ENCODE data around the gene OSBPL8.

The OSBPL8 gene

DNA sequence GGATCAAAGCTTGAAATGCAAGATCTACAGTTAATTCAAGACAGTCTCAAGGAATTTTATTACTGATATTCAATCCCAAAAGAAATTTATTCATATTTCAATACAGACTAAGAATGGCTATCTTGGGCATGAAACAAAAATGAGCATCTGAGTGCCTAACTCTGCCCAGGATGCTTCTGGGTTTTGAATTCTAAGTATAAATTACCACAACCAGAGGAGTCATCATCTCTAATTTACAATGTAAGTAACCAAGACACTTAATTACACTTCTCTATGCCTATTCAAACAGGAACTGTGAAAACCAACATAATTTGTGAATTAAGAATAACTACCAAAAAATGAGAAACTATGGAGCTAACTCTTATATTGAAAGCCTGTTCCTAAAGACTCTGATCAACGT is 14.1 kb downstream of the OSBPL8 start:
- Histone ChIP-seq H2BK5ac (ENCODE audit: low read length) (no peak overlapping the region), H3K27ac (replicated peaks; ENCODE audit: low read length) (no peak overlapping the region), H3K14ac (ENCODE audit: low read length) (no peak overlapping the region), H2BK15ac (ENCODE audit: low read length) (no peak overlapping the region), H3K4me1 (ENCODE audit: control insufficient read depth in 2 of 2, insufficient read depth in 1 of 2, low read depth in 1 of 2, low read length in 2 of 2) (peaks cover 4 to 28% of the 10 kb centered on the region in 2 donors), H2AK5ac (ENCODE audit: low read depth, low read length) (no peak overlapping the region), H2AFZ (ENCODE audit: low read length) (no peak overlapping the region), H3K4ac (ENCODE audit: low read length) (no peak overlapping the region), H3K79me1 (ENCODE audit: low read depth, low read length) (no peaks in the 10 kb centered on the region), H3K9ac (ENCODE audit: low read depth, low read length, poor library complexity) (no peak overlapping the region), H3K36me3 (replicated peaks in 1 of 2; ENCODE audit: control insufficient read depth in 2 of 2, insufficient read depth in 2 of 2, low read length in 2 of 2) (no peaks in the 10 kb centered on the region), H4K91ac (ENCODE audit: low read depth, low read length, poor library complexity) (no peak overlapping the region), H3K4me2 (ENCODE audit: insufficient read depth, low read length, poor library complexity, severe bottlenecking) (no peak overlapping the region), H2BK12ac (ENCODE audit: low read length) (no peak overlapping the region), H3K23ac (ENCODE audit: low read depth, low read length, poor library complexity) (no peak overlapping the region), H3K18ac (ENCODE audit: low read length) (no peak overlapping the region), H2BK120ac (ENCODE audit: low read depth, low read length) (no peak overlapping the region), H3K4me3 (ENCODE audit: low read length in 2 of 2) (no peak overlapping the region), H3K27me3 (ENCODE audit: control insufficient read depth in 3 of 3, insufficient read depth in 3 of 3, low read depth in 1 of 3, low read length in 3 of 3) (no peaks in the 10 kb centered on the region), H3K9me3 (replicated peaks in 1 of 2; ENCODE audit: control insufficient read depth in 2 of 2, insufficient read depth in 1 of 2, low read depth in 1 of 2, low read length in 2 of 2) (peaks cover 0 to 3% of the 10 kb centered on the region in 2 donors), H4K8ac (ENCODE audit: low read depth, low read length) (no peak overlapping the region)
- DNase-seq (ENCODE audit: low spot score), result no peak
- WGBS, 2 donors (ENCODE audit: extremely low coverage in 2 of 2, insufficient read length in 2 of 2, insufficient replicate concordance in 1 of 2), result no CpG with 5 or more reads among the region's 1 CpG

DNA sequence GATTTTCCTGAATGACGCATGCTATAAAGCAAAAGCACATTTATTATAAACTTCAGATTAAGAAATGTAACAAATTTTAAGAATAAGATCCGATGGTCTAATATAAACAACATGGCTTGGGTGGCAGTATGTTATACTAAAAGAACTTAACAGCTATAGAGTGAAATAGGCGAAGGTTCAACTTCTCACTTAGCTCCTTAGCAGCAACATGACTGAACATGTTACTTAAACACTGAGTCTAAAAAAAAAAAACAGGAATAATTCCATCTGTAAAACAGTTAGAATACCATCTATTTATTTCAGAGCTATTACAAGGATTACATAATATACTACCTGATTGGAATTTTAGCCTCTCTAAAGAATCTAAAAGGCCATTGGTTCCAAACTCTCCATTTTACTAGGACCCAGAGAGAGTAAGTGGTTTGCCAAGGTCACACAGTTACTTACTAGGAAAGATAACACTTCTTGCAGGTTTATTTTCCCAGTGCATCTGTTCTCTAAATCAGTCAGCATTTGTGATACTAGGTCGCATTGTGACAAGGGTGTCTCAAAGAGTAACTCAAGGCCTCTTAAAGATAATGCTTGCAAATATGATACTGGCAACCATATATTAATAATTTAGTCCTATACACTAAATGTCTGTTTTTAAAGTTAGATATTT is 14.8 kb downstream of the OSBPL8 start:
- H3K14ac ChIP-seq (ENCODE audit: low read length), result no peak overlapping the region
- WGBS, 2 donors (ENCODE audit: extremely low coverage in 2 of 2, insufficient read length in 2 of 2, insufficient replicate concordance in 1 of 2), result no CpG with 5 or more reads among the region's 4 CpGs
- no peak overlapping the region for H2AK5ac ChIP-seq (ENCODE audit: low read depth, low read length)
- H4K8ac ChIP-seq (ENCODE audit: low read depth, low read length), result no peak overlapping the region
- no peak for DNase-seq (ENCODE audit: low spot score)
- no peak overlapping the region for H2BK15ac ChIP-seq (ENCODE audit: low read length)
- no peak overlapping the region for H3K27ac ChIP-seq (replicated peaks; ENCODE audit: low read length)
- H3K4me1 ChIP-seq (ENCODE audit: control insufficient read depth in 2 of 2, insufficient read depth in 1 of 2, low read depth in 1 of 2, low read length in 2 of 2), result peaks cover 4 to 28% of the 10 kb centered on the region in 2 donors
- no peak overlapping the region for H2BK12ac ChIP-seq (ENCODE audit: low read length)
- H3K4me2 ChIP-seq (ENCODE audit: insufficient read depth, low read length, poor library complexity, severe bottlenecking), result no peak overlapping the region
- no peak overlapping the region for H3K9ac ChIP-seq (ENCODE audit: low read depth, low read length, poor library complexity)
- no peak overlapping the region for H3K4ac ChIP-seq (ENCODE audit: low read length)
- H3K4me3 ChIP-seq (ENCODE audit: low read length in 2 of 2), result no peak overlapping the region
- H2AFZ ChIP-seq (ENCODE audit: low read length), result no peak overlapping the region
- H4K91ac ChIP-seq (ENCODE audit: low read depth, low read length, poor library complexity), result no peak overlapping the region
- H3K79me1 ChIP-seq (ENCODE audit: low read depth, low read length), result no peaks in the 10 kb centered on the region
- peaks cover 0 to 3% of the 10 kb centered on the region in 2 donors for H3K9me3 ChIP-seq (replicated peaks in 1 of 2; ENCODE audit: control insufficient read depth in 2 of 2, insufficient read depth in 1 of 2, low read depth in 1 of 2, low read length in 2 of 2)
- no peaks in the 10 kb centered on the region for H3K27me3 ChIP-seq (ENCODE audit: control insufficient read depth in 3 of 3, insufficient read depth in 3 of 3, low read depth in 1 of 3, low read length in 3 of 3)
- H3K23ac ChIP-seq (ENCODE audit: low read depth, low read length, poor library complexity), result no peak overlapping the region
- H2BK5ac ChIP-seq (ENCODE audit: low read length), result no peak overlapping the region
- no peaks in the 10 kb centered on the region for H3K36me3 ChIP-seq (replicated peaks in 1 of 2; ENCODE audit: control insufficient read depth in 2 of 2, insufficient read depth in 2 of 2, low read length in 2 of 2)
- H2BK120ac ChIP-seq (ENCODE audit: low read depth, low read length), result no peak overlapping the region
- H3K18ac ChIP-seq (ENCODE audit: low read length), result no peak overlapping the region

DNA sequence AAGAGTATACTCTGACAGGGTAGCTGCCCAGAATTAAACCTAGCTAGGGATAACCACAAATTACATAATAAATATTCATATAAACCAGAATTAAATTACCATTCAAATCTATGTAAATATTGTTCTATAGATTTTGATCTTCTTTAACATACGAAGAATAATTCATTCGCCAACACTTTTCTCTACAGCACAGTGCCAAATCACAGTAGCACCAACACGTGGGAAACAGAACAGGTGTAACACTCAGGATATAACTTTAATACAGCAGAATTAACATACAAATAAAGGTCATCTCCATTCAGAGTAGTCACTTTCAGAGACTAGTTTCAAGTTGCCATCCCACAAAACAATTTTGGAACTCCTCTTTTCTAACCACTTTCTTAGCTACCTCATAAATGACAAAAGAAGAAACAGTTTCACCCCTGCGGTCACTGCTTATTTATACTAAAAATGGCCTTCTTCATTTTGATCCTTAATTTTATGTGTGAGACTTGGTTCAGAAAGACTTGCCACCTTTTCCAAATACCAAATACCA is 15.7 kb downstream of the OSBPL8 start:
- H2BK120ac ChIP-seq (ENCODE audit: low read depth, low read length), result no peak overlapping the region
- no peaks in the 10 kb centered on the region for H3K27me3 ChIP-seq (ENCODE audit: control insufficient read depth in 3 of 3, insufficient read depth in 3 of 3, low read depth in 1 of 3, low read length in 3 of 3)
- H3K4me1 ChIP-seq (ENCODE audit: control insufficient read depth in 2 of 2, insufficient read depth in 1 of 2, low read depth in 1 of 2, low read length in 2 of 2), result peaks cover 4 to 28% of the 10 kb centered on the region in 2 donors
- H3K4me3 ChIP-seq (ENCODE audit: low read length in 2 of 2), result no peak overlapping the region
- H3K4ac ChIP-seq (ENCODE audit: low read length), result no peak overlapping the region
- H3K4me2 ChIP-seq (ENCODE audit: insufficient read depth, low read length, poor library complexity, severe bottlenecking), result no peak overlapping the region
- H2AFZ ChIP-seq (ENCODE audit: low read length), result no peak overlapping the region
- DNase-seq (ENCODE audit: low spot score), result no peak
- H2BK15ac ChIP-seq (ENCODE audit: low read length), result no peak overlapping the region
- no peak overlapping the region for H2AK5ac ChIP-seq (ENCODE audit: low read depth, low read length)
- no peak overlapping the region for H4K91ac ChIP-seq (ENCODE audit: low read depth, low read length, poor library complexity)
- no peaks in the 10 kb centered on the region for H3K36me3 ChIP-seq (replicated peaks in 1 of 2; ENCODE audit: control insufficient read depth in 2 of 2, insufficient read depth in 2 of 2, low read length in 2 of 2)
- H2BK5ac ChIP-seq (ENCODE audit: low read length), result no peak overlapping the region
- whole genome bisulfite sequencing, 2 donors (ENCODE audit: extremely low coverage in 2 of 2, insufficient read length in 2 of 2, insufficient replicate concordance in 1 of 2), result no CpG with 5 or more reads among the region's 4 CpGs
- no peak overlapping the region for H3K9ac ChIP-seq (ENCODE audit: low read depth, low read length, poor library complexity)
- no peak overlapping the region for H3K18ac ChIP-seq (ENCODE audit: low read length)
- no peak overlapping the region for H3K23ac ChIP-seq (ENCODE audit: low read depth, low read length, poor library complexity)
- H4K8ac ChIP-seq (ENCODE audit: low read depth, low read length), result no peak overlapping the region
- peaks cover 0 to 3% of the 10 kb centered on the region in 2 donors for H3K9me3 ChIP-seq (replicated peaks in 1 of 2; ENCODE audit: control insufficient read depth in 2 of 2, insufficient read depth in 1 of 2, low read depth in 1 of 2, low read length in 2 of 2)
- H3K79me1 ChIP-seq (ENCODE audit: low read depth, low read length), result no peaks in the 10 kb centered on the region
- no peak overlapping the region for H2BK12ac ChIP-seq (ENCODE audit: low read length)
- no peak overlapping the region for H3K27ac ChIP-seq (replicated peaks; ENCODE audit: low read length)
- H3K14ac ChIP-seq (ENCODE audit: low read length), result no peak overlapping the region

GRCh38 chr12:76542908-76543307 is 16.7 kb downstream of the OSBPL8 start:
- no peak overlapping the region for H4K91ac ChIP-seq (ENCODE audit: low read depth, low read length, poor library complexity)
- no peak overlapping the region for H3K4ac ChIP-seq (ENCODE audit: low read length)
- H3K23ac ChIP-seq (ENCODE audit: low read depth, low read length, poor library complexity), result no peak overlapping the region
- H2BK12ac ChIP-seq (ENCODE audit: low read length), result no peak overlapping the region
- H3K4me1 ChIP-seq (ENCODE audit: control insufficient read depth in 2 of 2, insufficient read depth in 1 of 2, low read depth in 1 of 2, low read length in 2 of 2), result peaks cover 0 to 25% of the 10 kb centered on the region in 2 donors
- H3K14ac ChIP-seq (ENCODE audit: low read length), result no peak overlapping the region
- WGBS, 2 donors (ENCODE audit: extremely low coverage in 2 of 2, insufficient read length in 2 of 2, insufficient replicate concordance in 1 of 2), result no CpG with 5 or more reads among the region's 5 CpGs
- H2BK5ac ChIP-seq (ENCODE audit: low read length), result no peak overlapping the region
- no peak overlapping the region for H2AK5ac ChIP-seq (ENCODE audit: low read depth, low read length)
- H2AFZ ChIP-seq (ENCODE audit: low read length), result no peak overlapping the region
- H4K8ac ChIP-seq (ENCODE audit: low read depth, low read length), result no peak overlapping the region
- H3K27ac ChIP-seq (replicated peaks; ENCODE audit: low read length), result no peak overlapping the region
- H3K36me3 ChIP-seq (replicated peaks in 1 of 2; ENCODE audit: control insufficient read depth in 2 of 2, insufficient read depth in 2 of 2, low read length in 2 of 2), result no peaks in the 10 kb centered on the region
- H3K9me3 ChIP-seq (replicated peaks in 1 of 2; ENCODE audit: control insufficient read depth in 2 of 2, insufficient read depth in 1 of 2, low read depth in 1 of 2, low read length in 2 of 2), result peaks cover 0 to 3% of the 10 kb centered on the region in 2 donors
- H3K4me2 ChIP-seq (ENCODE audit: insufficient read depth, low read length, poor library complexity, severe bottlenecking), result no peak overlapping the region
- H3K79me1 ChIP-seq (ENCODE audit: low read depth, low read length), result no peaks in the 10 kb centered on the region
- H2BK15ac ChIP-seq (ENCODE audit: low read length), result no peak overlapping the region
- H3K4me3 ChIP-seq (ENCODE audit: low read length in 2 of 2), result no peak overlapping the region
- no peaks in the 10 kb centered on the region for H3K27me3 ChIP-seq (ENCODE audit: control insufficient read depth in 3 of 3, insufficient read depth in 3 of 3, low read depth in 1 of 3, low read length in 3 of 3)
- H2BK120ac ChIP-seq (ENCODE audit: low read depth, low read length), result no peak overlapping the region
- no peak for DNase-seq (ENCODE audit: low spot score)
- no peak overlapping the region for H3K18ac ChIP-seq (ENCODE audit: low read length)
- no peak overlapping the region for H3K9ac ChIP-seq (ENCODE audit: low read depth, low read length, poor library complexity)
